ENCODE measurements around the gene WDR88. TPM values are rescaled to one million over a fixed set of nuclear protein-coding genes. Genes with fewer than 3 reads are reported as not detected.

WDR88 gene
- total and polyA plus RNA-seq, 10 of the 15 experiments (the other 5 are each of a cell fraction or from before 2014, with no cell fraction given), result 0.19 to 0.34 TPM; not detected in 8

DNA sequence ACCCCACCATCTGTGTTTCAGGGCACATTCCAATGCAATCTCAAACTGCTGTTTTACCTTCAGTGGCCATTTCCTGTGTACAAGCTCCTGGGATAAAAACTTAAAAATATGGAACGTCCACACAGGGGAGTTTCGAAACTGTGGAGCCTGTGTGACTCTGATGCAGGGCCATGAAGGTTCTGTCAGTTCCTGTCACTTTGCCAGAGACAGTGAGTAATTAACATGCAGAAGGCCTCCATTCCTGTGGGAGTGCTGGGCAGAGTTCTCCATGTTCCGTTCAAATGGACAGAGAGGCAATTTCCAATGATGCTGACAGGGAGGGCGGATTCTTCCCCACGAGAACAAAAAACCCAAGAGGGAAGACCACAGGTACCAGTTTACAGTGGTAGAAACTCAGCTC, 24.4 kb downstream of the WDR88 start:
- no peaks in the 10 kb centered on the region for H4K20me1 ChIP-seq (ENCODE audit: control insufficient read depth, insufficient read depth)
- H3K4me2 ChIP-seq (ENCODE audit: control insufficient read depth, insufficient read depth), result no peak overlapping the region
- ChIA-PET RAD21 (ENCODE audit: unreplicated experiment) (no interaction called here), CTCF (interaction anchor here (0.5 to 3.2 kb wide), 3 partner anchors 20 to 30 kb away, joined by 3 to 12 read pairs (median 5); no protein-coding TSS in a partner anchor), SMC1A (ENCODE audit: uncharacterized antibody, unreplicated experiment) (no interaction called here), POLR2A (no interaction called here)
- H3K27me3 ChIP-seq (replicated peaks in 1 of 2; ENCODE audit: control insufficient read depth in 2 of 2, insufficient read depth in 2 of 2, low read length in 1 of 2), result no peaks in the 10 kb centered on the region
- H3K4me1 ChIP-seq (ENCODE audit: control insufficient read depth, insufficient read depth, low read length), result peaks cover 10% of the 10 kb centered on the region
- no peak overlapping the region for H3K9ac ChIP-seq (ENCODE audit: control insufficient read depth, insufficient read depth, low read length)
- H3K27ac ChIP-seq (ENCODE audit: control insufficient read depth, insufficient read depth), result no peak overlapping the region
- H3K79me2 ChIP-seq (ENCODE audit: control insufficient read depth, insufficient read depth, low read length), result no peaks in the 10 kb centered on the region
- WGBS (ENCODE audit: insufficient coverage, insufficient replicate concordance, low lambda C conversion rate, missing lambda C conversion rate), result 47% methylated on average over 5 of the region's 5 CpGs
- H3K36me3 ChIP-seq (ENCODE audit: control insufficient read depth in 2 of 2, insufficient read depth in 2 of 2, low read length in 1 of 2), result no peaks in the 10 kb centered on the region
- no peak overlapping the region for H2AFZ ChIP-seq (ENCODE audit: control insufficient read depth, low read depth, low read length)
- in situ Hi-C loops (cut with MboI) (no loop called here), intact Hi-C loops (cut with micrococcal nuclease; ENCODE audit: unreplicated experiment) (no loop called here)
- no peak for ATAC-seq
- FAIRE-seq, result no peak
- no TSS peak for BruUV-seq (replicated peaks)
- no peak for TF ChIP-seq LARP7 (IDR thresholded peaks at IDR 0.05)
- no peak for TF ChIP-seq TBL1XR1 (IDR thresholded peaks at IDR 0.05; ENCODE audit: low read depth, low read length)
- TF ChIP-seq, protein P1, sequence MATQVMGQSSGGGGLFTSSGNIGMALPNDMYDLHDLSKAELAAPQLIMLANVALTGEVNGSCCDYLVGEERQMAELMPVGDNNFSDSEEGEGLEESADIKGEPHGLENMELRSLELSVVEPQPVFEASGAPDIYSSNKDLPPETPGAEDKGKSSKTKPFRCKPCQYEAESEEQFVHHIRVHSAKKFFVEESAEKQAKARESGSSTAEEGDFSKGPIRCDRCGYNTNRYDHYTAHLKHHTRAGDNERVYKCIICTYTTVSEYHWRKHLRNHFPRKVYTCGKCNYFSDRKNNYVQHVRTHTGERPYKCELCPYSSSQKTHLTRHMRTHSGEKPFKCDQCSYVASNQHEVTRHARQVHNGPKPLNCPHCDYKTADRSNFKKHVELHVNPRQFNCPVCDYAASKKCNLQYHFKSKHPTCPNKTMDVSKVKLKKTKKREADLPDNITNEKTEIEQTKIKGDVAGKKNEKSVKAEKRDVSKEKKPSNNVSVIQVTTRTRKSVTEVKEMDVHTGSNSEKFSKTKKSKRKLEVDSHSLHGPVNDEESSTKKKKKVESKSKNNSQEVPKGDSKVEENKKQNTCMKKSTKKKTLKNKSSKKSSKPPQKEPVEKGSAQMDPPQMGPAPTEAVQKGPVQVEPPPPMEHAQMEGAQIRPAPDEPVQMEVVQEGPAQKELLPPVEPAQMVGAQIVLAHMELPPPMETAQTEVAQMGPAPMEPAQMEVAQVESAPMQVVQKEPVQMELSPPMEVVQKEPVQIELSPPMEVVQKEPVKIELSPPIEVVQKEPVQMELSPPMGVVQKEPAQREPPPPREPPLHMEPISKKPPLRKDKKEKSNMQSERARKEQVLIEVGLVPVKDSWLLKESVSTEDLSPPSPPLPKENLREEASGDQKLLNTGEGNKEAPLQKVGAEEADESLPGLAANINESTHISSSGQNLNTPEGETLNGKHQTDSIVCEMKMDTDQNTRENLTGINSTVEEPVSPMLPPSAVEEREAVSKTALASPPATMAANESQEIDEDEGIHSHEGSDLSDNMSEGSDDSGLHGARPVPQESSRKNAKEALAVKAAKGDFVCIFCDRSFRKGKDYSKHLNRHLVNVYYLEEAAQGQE (IDR thresholded peaks at IDR 0.05; ENCODE audit: low read depth, low read length), result no peak
- TF ChIP-seq, protein P2, sequence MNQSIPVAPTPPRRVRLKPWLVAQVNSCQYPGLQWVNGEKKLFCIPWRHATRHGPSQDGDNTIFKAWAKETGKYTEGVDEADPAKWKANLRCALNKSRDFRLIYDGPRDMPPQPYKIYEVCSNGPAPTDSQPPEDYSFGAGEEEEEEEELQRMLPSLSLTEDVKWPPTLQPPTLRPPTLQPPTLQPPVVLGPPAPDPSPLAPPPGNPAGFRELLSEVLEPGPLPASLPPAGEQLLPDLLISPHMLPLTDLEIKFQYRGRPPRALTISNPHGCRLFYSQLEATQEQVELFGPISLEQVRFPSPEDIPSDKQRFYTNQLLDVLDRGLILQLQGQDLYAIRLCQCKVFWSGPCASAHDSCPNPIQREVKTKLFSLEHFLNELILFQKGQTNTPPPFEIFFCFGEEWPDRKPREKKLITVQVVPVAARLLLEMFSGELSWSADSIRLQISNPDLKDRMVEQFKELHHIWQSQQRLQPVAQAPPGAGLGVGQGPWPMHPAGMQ (IDR thresholded peaks at IDR 0.05; ENCODE audit: borderline replicate concordance), result no peak
- H3K9me3 ChIP-seq (replicated peaks; ENCODE audit: control insufficient read depth, insufficient read depth, low read length), result no peaks in the 10 kb centered on the region
- H3K4me3 ChIP-seq, result no peak overlapping the region
- no peak for DNase-seq (ENCODE audit: low read depth, low spot score)

All from GM12878 (cell line).